Ovary (tissue), 3 donors: ENCODE results near the gene HIRIP3.
"Not testable (repeated sequence)": the region's sequence is repeated elsewhere in the genome, so short reads cannot be mapped to it uniquely, and the experiment has no call there.

Experiments used
- EP300 ChIP-seq: sonication (generic); formaldehyde crosslinking; IDR thresholded peaks from one replicate; pipeline ENCODE4 v1.6.1; 2017; ENCODE audit warnings: antibody characterized with exemption
- POLR2A ChIP-seq: fragments of 450-650 bp; IDR thresholded peaks from one replicate; pipeline ENCODE4 v1.6.1; 2017; ENCODE audit warnings: antibody characterized with exemption, mild to moderate bottlenecking, moderate library complexity
- TF ChIP-seq, protein P1 (sequence below), 3 donors: fragments of 450-650 bp in 2 of 3; fragments of 200-600 bp in 1 of 3; IDR thresholded peaks; one replicate each; pipeline versions ENCODE4 v1.5.1 to v1.8.0; 2016 to 2022; ENCODE audit warnings: antibody characterized with exemption in 3 of 3, mild to moderate bottlenecking in 1 of 3
- donor health status: DM: no; HTN: no; CAD: no.

DNA sequence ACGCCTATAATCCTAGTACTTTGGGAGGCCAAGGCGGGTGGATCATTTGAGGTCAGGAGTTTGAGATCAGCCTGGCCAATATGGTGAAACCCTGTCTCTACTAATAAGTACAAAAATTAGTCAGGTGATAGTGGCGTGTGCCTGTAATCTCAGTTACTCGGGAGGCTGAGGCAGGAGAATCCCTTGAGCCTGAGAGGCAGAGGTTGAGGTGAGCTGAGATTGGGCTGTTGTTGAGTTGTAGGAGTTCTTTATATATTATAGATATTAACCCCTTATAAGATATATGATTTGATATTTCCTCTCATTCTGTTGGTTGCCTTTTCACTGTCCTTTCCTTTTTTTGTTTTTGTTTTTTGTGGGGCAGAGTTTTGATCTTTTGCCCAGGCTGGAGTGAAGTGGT lies 35.6 kb downstream of the HIRIP3 start:
- TF ChIP-seq, protein P1, sequence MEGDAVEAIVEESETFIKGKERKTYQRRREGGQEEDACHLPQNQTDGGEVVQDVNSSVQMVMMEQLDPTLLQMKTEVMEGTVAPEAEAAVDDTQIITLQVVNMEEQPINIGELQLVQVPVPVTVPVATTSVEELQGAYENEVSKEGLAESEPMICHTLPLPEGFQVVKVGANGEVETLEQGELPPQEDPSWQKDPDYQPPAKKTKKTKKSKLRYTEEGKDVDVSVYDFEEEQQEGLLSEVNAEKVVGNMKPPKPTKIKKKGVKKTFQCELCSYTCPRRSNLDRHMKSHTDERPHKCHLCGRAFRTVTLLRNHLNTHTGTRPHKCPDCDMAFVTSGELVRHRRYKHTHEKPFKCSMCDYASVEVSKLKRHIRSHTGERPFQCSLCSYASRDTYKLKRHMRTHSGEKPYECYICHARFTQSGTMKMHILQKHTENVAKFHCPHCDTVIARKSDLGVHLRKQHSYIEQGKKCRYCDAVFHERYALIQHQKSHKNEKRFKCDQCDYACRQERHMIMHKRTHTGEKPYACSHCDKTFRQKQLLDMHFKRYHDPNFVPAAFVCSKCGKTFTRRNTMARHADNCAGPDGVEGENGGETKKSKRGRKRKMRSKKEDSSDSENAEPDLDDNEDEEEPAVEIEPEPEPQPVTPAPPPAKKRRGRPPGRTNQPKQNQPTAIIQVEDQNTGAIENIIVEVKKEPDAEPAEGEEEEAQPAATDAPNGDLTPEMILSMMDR (IDR thresholded peaks at IDR 0.05) = not testable (repeated sequence)
- TF ChIP-seq POLR2A, EP300: not testable (repeated sequence)
